BJ (cell line): Measurements from ENCODE around the gene ROBO4. TPM values are rescaled to one million over a fixed set of nuclear protein-coding genes. Genes with fewer than 3 reads are reported as not detected.

Experiments
- CTCF ChIA-PET: fragments of 350-600 bp; formaldehyde crosslinking; extraction: SDS; loops from one replicate; lab custom pipeline; 2021; ENCODE audit warnings: antibody characterized with exemption, inconsistent platforms; lab: Yijun Ruan, JAX
- POLR2A ChIA-PET: fragments of 300-600 bp; sonication (Branson Sonifier 250); formaldehyde crosslinking; extraction: SDS; loops from one replicate; lab custom pipeline; 2021; ENCODE audit warnings: antibody characterized with exemption; lab: Charles Lee
- DNase-seq: peaks from one replicate; pipeline ENCODE4 v3.0.0-alpha.2; 2011; ENCODE audit warnings: low read depth
- H3K27me3 ChIP-seq: 2 replicates; pipeline ENCODE4 v1.6.0; 2011; ENCODE audit warnings: low read length; ENCODE audit not compliant: control insufficient read depth, insufficient read depth
- H3K36me3 ChIP-seq: 2 replicates; pipeline ENCODE4 v1.5.1; 2011; ENCODE audit warnings: low read length; ENCODE audit not compliant: control insufficient read depth, insufficient read depth
- H3K4me3 ChIP-seq: 2 replicates; pipeline ENCODE4 v1.5.1; 2011; ENCODE audit warnings: low read depth, mild to moderate bottlenecking, control low read depth, low read length
- CTCF ChIP-seq: IDR thresholded peaks from 2 replicates; pipeline ENCODE4 v1.5.1; 2011; ENCODE audit warnings: low read depth, mild to moderate bottlenecking, control low read depth, inconsistent platforms, low read length, moderate library complexity; ENCODE audit not compliant: insufficient read depth
- polyA plus RNA-seq: library from polyadenylated mRNA; depleted of rRNA; stranded (reverse); fragments of >200 nt; gene quantifications from 2 replicates; pipeline ENCODE4 v1.2.3, GENCODE V29; 2011

Gene ROBO4
- polyA plus RNA-seq, 1 experiment, result 0.26 TPM

DNA sequence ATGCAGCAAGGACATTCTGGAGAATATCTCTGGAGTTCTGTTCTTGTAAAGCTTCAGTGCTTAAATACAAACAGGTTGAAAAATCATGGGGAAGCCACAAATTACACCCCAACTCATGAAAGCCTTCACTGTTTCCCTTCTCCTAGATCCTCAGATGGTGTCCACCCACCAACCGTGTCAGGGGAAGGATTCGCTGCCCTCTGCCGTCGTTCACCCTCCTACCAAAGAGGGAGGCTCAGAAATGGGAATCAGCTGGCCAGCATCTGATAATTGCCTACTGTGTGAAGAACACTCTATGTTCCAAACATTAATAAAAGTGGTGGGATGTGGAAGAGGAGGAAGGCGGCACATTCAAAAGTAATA is 45.6 kb upstream of the ROBO4 start:
- H3K27me3 ChIP-seq, result no peaks in the 10 kb centered on the region
- no peaks in the 10 kb centered on the region for H3K36me3 ChIP-seq
- CTCF ChIA-PET, result interaction anchor here (1.2 to 1.6 kb wide), 3 partner anchors 10 to 67 kb away, joined by 3 to 6 read pairs (median 3); no protein-coding TSS in a partner anchor
- no peak for DNase-seq
- no peak overlapping the region for H3K4me3 ChIP-seq
- no peak for TF ChIP-seq CTCF
- POLR2A ChIA-PET, result no interaction called here

GRCh38 chr11:124942466-124943253 is 45.0 kb upstream of the ROBO4 start:
- Histone ChIP-seq H3K27me3 (no peaks in the 10 kb centered on the region), H3K36me3 (no peaks in the 10 kb centered on the region), H3K4me3 (no peak overlapping the region)
- ChIA-PET CTCF (interaction anchor here (1.1 to 1.9 kb wide), 4 partner anchors 12 to 76 kb away, joined by 3 to 9 read pairs (median 4); partner anchors contain the start of gene CCDC15), POLR2A (no interaction called here)
- TF ChIP-seq CTCF, result no peak
- no peak for DNase-seq

DNA sequence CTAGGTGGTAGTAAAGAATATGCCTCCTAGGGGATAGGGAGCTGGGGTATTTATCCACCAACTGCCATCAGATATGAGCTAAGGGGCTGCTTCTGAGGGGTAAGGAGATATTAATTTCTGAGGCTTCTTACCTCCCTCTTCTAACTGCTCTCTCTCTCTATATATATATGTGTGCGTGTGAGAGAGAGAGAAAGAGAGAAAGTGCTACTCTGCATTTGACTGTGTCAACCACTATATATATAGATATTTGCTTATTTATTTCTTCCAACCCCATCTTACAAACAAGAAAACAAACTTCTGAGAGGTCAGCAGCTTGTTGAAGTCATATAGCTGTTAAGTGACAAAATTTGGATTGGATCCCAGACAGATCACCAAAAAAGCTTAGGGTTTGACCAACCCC is 44.0 kb upstream of the ROBO4 start:
- DNase-seq, result no peak
- no peak for TF ChIP-seq CTCF
- CTCF ChIA-PET, result interaction anchor here (1.1 to 1.9 kb wide), 6 partner anchors 11 to 404 kb away, joined by 3 to 9 read pairs (median 3); partner anchors contain the start of gene CCDC15
- POLR2A ChIA-PET, result no interaction called here
- Histone ChIP-seq H3K27me3 (no peaks in the 10 kb centered on the region), H3K4me3 (no peak overlapping the region), H3K36me3 (no peaks in the 10 kb centered on the region)

GRCh38 chr11:124938970-124939369 is 41.3 kb upstream of the ROBO4 start:
- POLR2A ChIA-PET, result no interaction called here

More at GRCh38 chr11:124938970-124939369, 41.3 kb upstream of the ROBO4 start:
- H3K4me3 ChIP-seq, result no peak overlapping the region
- no peak for DNase-seq
- CTCF ChIA-PET, result interaction anchor here (2.0 kb wide), 1 partner anchor 63 kb away, joined by 5 read pairs; no protein-coding TSS in a partner anchor
- no peaks in the 10 kb centered on the region for H3K36me3 ChIP-seq
- no peaks in the 10 kb centered on the region for H3K27me3 ChIP-seq
- TF ChIP-seq CTCF, result no peak
